OCI-LY3 (cell line): Measurements from ENCODE around the gene ELFN1.

Source experiments
- H2AFZ ChIP-seq: fragments of 200-600, 300-600 bp; shearing (Covaris generic); 2 replicates; pipeline ENCODE4 v1.6.0; 2014; ENCODE audit warnings: antibody characterized with exemption, low read depth, low read length
- H3K27ac ChIP-seq: fragments of 200-600, 300-600 bp; sonication (generic); 2 replicates; pipeline ENCODE4 v1.5.1; 2014; ENCODE audit warnings: mild to moderate bottlenecking, low read length, moderate library complexity, mixed read lengths
- H3K27me3 ChIP-seq: fragments of 200-600, 300-600 bp; sonication (generic); 2 replicates; pipeline ENCODE4 v1.6.1; 2014; ENCODE audit warnings: low read depth, low read length, mixed read lengths
- H3K36me3 ChIP-seq: fragments of 200-600, 300-600 bp; sonication (generic); replicated peaks from 2 replicates; pipeline ENCODE3; 2014; ENCODE audit warnings: low read depth, low read length, mixed read lengths
- H3K4me1 ChIP-seq: fragments of 300-600, 200-600 bp; sonication (generic); 2 replicates; pipeline ENCODE4 v1.6.1; 2014; ENCODE audit warnings: low read length, mixed read lengths
- H3K4me2 ChIP-seq: fragments of 200-600, 300-600 bp; sonication (generic); 2 replicates; pipeline ENCODE4 v1.6.1; 2014; ENCODE audit warnings: low read length, mixed read lengths
- H3K4me3 ChIP-seq: fragments of 300-600, 200-600 bp; sonication (generic); 2 replicates; pipeline ENCODE4 v1.5.1; 2014; ENCODE audit warnings: antibody characterized with exemption, mild to moderate bottlenecking, low read length, moderate library complexity
- H3K79me2 ChIP-seq: fragments of 300-600, 200-600 bp; shearing (Covaris generic); 2 replicates; pipeline ENCODE4 v1.6.1; 2014; ENCODE audit warnings: mild to moderate bottlenecking, low read length, mixed read lengths
- H3K9ac ChIP-seq: fragments of 300-600, 200-600 bp; shearing (Covaris generic); 2 replicates; pipeline ENCODE4 v1.6.0; 2014; ENCODE audit warnings: mild to moderate bottlenecking, low read length, moderate library complexity
- H3K9me3 ChIP-seq: fragments of 200-600, 300-600 bp; shearing (Covaris generic); 2 replicates; pipeline ENCODE4 v1.6.1; 2014; ENCODE audit warnings: low read length, mixed read lengths; ENCODE audit not compliant: insufficient read depth
- H4K20me1 ChIP-seq: fragments of 200-600, 300-600 bp; sonication (generic); 2 replicates; pipeline ENCODE4 v1.6.1; 2016; ENCODE audit warnings: low read length, mixed read lengths; ENCODE audit not compliant: insufficient read depth
- CTCF ChIP-seq: fragments of 200-600, 300-600 bp; sonication (generic); IDR thresholded peaks from 2 replicates; pipeline ENCODE4 v1.5.1; 2014; ENCODE audit warnings: antibody characterized with exemption, low read length, low read depth
- EZH2phosphoT487 ChIP-seq: fragments of 200-600 bp; shearing (Covaris generic); IDR thresholded peaks from 2 replicates; pipeline ENCODE4 v1.6.1; 2018; ENCODE audit warnings: antibody characterized with exemption, mixed run types, low read depth

ELFN1 gene

GRCh38 chr7:1753564-1753867 is 83.4 kb downstream of the ELFN1 start:
- no peaks in the 10 kb centered on the region for H3K9me3 ChIP-seq
- H3K4me3 ChIP-seq, result no peak overlapping the region
- H3K9ac ChIP-seq, result no peak overlapping the region
- TF ChIP-seq CTCF (no peak), EZH2phosphoT487 (no peak)
- peaks cover 19% of the 10 kb centered on the region for H3K27me3 ChIP-seq
- H3K27ac ChIP-seq, result no peak overlapping the region
- no peaks in the 10 kb centered on the region for H4K20me1 ChIP-seq
- H3K79me2 ChIP-seq, result no peaks in the 10 kb centered on the region
- H3K4me2 ChIP-seq, result no peak overlapping the region
- H3K36me3 ChIP-seq, result no peaks in the 10 kb centered on the region
- H3K4me1 ChIP-seq, result peaks cover 9% of the 10 kb centered on the region
- H2AFZ ChIP-seq, result no peak overlapping the region

- TF ChIP-seq CTCF, result no peak
- no peak for TF ChIP-seq EZH2phosphoT487
- Histone ChIP-seq H3K27ac (no peak overlapping the region), H3K27me3 (peaks cover 19% of the 10 kb centered on the region), H2AFZ (no peak overlapping the region), H3K4me2 (no peak overlapping the region), H3K4me3 (no peak overlapping the region), H3K79me2 (no peaks in the 10 kb centered on the region), H3K9ac (no peak overlapping the region), H4K20me1 (no peaks in the 10 kb centered on the region), H3K4me1 (peaks cover 9% of the 10 kb centered on the region), H3K36me3 (no peaks in the 10 kb centered on the region), H3K9me3 (no peaks in the 10 kb centered on the region)
Observed at GRCh38 chr7:1754345-1754908, 84.3 kb downstream of the ELFN1 start.

- Histone ChIP-seq H3K27ac (no peak overlapping the region), H2AFZ (no peak overlapping the region), H3K79me2 (no peaks in the 10 kb centered on the region), H3K4me2 (peak overlapping the region; percentile 14; the same call in 1 of the 2 replicates), H3K4me3 (no peak overlapping the region), H3K4me1 (peaks cover 9% of the 10 kb centered on the region), H3K27me3 (peaks cover 19% of the 10 kb centered on the region), H3K9me3 (no peaks in the 10 kb centered on the region), H4K20me1 (no peaks in the 10 kb centered on the region), H3K36me3 (no peaks in the 10 kb centered on the region), H3K9ac (no peak overlapping the region)
- TF ChIP-seq EZH2phosphoT487 (no peak), CTCF (no peak)
Observed at GRCh38 chr7:1755783-1756625, 85.9 kb downstream of the ELFN1 start.

- Histone ChIP-seq H3K4me1 (peaks cover 9% of the 10 kb centered on the region), H3K79me2 (no peaks in the 10 kb centered on the region), H4K20me1 (no peaks in the 10 kb centered on the region), H3K9ac (no peak overlapping the region), H2AFZ (no peak overlapping the region), H3K9me3 (no peaks in the 10 kb centered on the region), H3K36me3 (no peaks in the 10 kb centered on the region), H3K4me2 (no peak overlapping the region), H3K4me3 (no peak overlapping the region), H3K27ac (no peak overlapping the region), H3K27me3 (peaks cover 19% of the 10 kb centered on the region)
- TF ChIP-seq CTCF (no peak), EZH2phosphoT487 (no peak)
Observed at GRCh38 chr7:1757601-1758000, 87.5 kb downstream of the ELFN1 start.
